Activated CD4-positive, alpha-beta T cell treated with anti-CD3 and anti-CD28 coated beads, Interleukin-2, amount 10 ng/mL, durations not matched to agents 7 days and 5 days (primary cell): ENCODE results near the gene GLTP. TPM values are rescaled to one million over a fixed set of nuclear protein-coding genes. Genes with fewer than 3 reads are reported as not detected.

Experiments used
- CTCF ChIA-PET: fragments of 350-600 bp; sonication (Branson Sonifier 250); formaldehyde crosslinking; loops from one replicate; lab custom pipeline; 2021; ENCODE audit warnings: antibody characterized with exemption; lab: Charles Lee
- POLR2A ChIA-PET: fragments of 350-600 bp; sonication (Branson Sonifier 250); formaldehyde crosslinking; loops from one replicate; lab custom pipeline; 2021; ENCODE audit warnings: antibody characterized with exemption; lab: Charles Lee
- DNase-seq: peaks from one replicate; pipeline ENCODE4 v3.0.0-alpha.2; 2020
- H3K27ac Mint-ChIP-seq: one replicate; pipeline ENCODE4 v1.8.0; 2021; ENCODE audit warnings: mild to moderate bottlenecking, moderate library complexity, mixed read lengths
- H3K27me3 Mint-ChIP-seq: one replicate; pipeline ENCODE4 v1.8.0; 2021; ENCODE audit warnings: mixed read lengths
- H3K36me3 Mint-ChIP-seq: one replicate; pipeline ENCODE4 v1.8.0; 2021; ENCODE audit warnings: low read depth, mixed read lengths
- H3K4me1 Mint-ChIP-seq: one replicate; pipeline ENCODE4 v1.8.0; 2021; ENCODE audit warnings: mixed read lengths
- H3K4me3 Mint-ChIP-seq: one replicate; pipeline ENCODE4 v1.8.0; 2021; ENCODE audit warnings: mild to moderate bottlenecking, moderate library complexity, mixed read lengths
- H3K9me3 Mint-ChIP-seq: one replicate; pipeline ENCODE4 v1.8.0; 2021; ENCODE audit warnings: mixed read lengths
- total RNA-seq, 2 experiments: library from RNA; stranded (reverse); gene quantifications; one replicate each; pipeline ENCODE4 v1.2.3, GENCODE V29; 2021

GLTP gene
- total RNA-seq, 2 experiments from 2014 or later, result 17.6 to 20.7 TPM

GRCh38 chr12:109845824-109846205, 34.5 kb downstream of the GLTP start:
- Mint-ChIP-seq H3K36me3 (no peaks in the 10 kb centered on the region), H3K4me1 (peaks cover 10% of the 10 kb centered on the region), H3K27me3 (no peaks in the 10 kb centered on the region), H3K4me3 (peak overlapping the region; percentile 45), H3K27ac (peak overlapping the region; percentile 2), H3K9me3 (no peaks in the 10 kb centered on the region)
- ChIA-PET POLR2A (no interaction called here), CTCF (interaction anchor here (0.6 to 2.6 kb wide), 26 partner anchors 9 to 1037 kb away, joined by 3 to 22 read pairs (median 5); partner anchors contain the start of gene TRPV4)
- DNase-seq, result no peak

- no peaks in the 10 kb centered on the region for H3K9me3 Mint-ChIP-seq
- H3K27ac Mint-ChIP-seq, result peak overlapping the region; percentile 2
- H3K4me1 Mint-ChIP-seq, result peaks cover 10% of the 10 kb centered on the region
- H3K4me3 Mint-ChIP-seq, result peak overlapping the region; percentile 45
- H3K36me3 Mint-ChIP-seq, result no peaks in the 10 kb centered on the region
- no peaks in the 10 kb centered on the region for H3K27me3 Mint-ChIP-seq
- POLR2A ChIA-PET, result interaction anchor here (0.6 kb wide), 1 partner anchor 248 kb away, joined by 5 read pairs; no protein-coding TSS in a partner anchor
- DNase-seq, result peak; percentile 88
- CTCF ChIA-PET, result interaction anchor here (0.6 to 2.6 kb wide), 31 partner anchors 8 to 1037 kb away, joined by 3 to 22 read pairs (median 5); partner anchors contain the start of gene TRPV4
Measured at GRCh38 chr12:109844983-109845823, 35.1 kb downstream of the GLTP start.

- peaks cover 10% of the 10 kb centered on the region for H3K4me1 Mint-ChIP-seq
- H3K27me3 Mint-ChIP-seq, result no peaks in the 10 kb centered on the region
- H3K27ac Mint-ChIP-seq, result no peak overlapping the region
- CTCF ChIA-PET, result interaction anchor here (2.1 to 2.4 kb wide), 2 partner anchors 11 to 14 kb away, joined by 18 to 22 read pairs; no protein-coding TSS in a partner anchor
- H3K9me3 Mint-ChIP-seq, result no peaks in the 10 kb centered on the region
- POLR2A ChIA-PET, result no interaction called here
- H3K4me3 Mint-ChIP-seq, result no peak overlapping the region
- DNase-seq, result no peak
- H3K36me3 Mint-ChIP-seq, result no peaks in the 10 kb centered on the region
Measured at GRCh38 chr12:109844091-109844490, 36.2 kb downstream of the GLTP start.

GRCh38 chr12:109842021-109842420, 38.3 kb downstream of the GLTP start:
- ChIA-PET POLR2A (no interaction called here), CTCF (interaction anchor here (0.7 to 2.0 kb wide), 5 partner anchors 11 to 414 kb away, joined by 3 to 12 read pairs (median 4); no protein-coding TSS in a partner anchor)
- H3K4me3 Mint-ChIP-seq, result no peak overlapping the region
- no peaks in the 10 kb centered on the region for H3K36me3 Mint-ChIP-seq
- no peaks in the 10 kb centered on the region for H3K27me3 Mint-ChIP-seq
- H3K27ac Mint-ChIP-seq, result no peak overlapping the region
- DNase-seq, result no peak
- H3K4me1 Mint-ChIP-seq, result peaks cover 10% of the 10 kb centered on the region
- H3K9me3 Mint-ChIP-seq, result no peaks in the 10 kb centered on the region

- no peak for DNase-seq
Measured at GRCh38 chr12:109841356-109841755, 39.0 kb downstream of the GLTP start.

GRCh38 chr12:109840305-109841074, 39.9 kb downstream of the GLTP start:
- H3K27me3 Mint-ChIP-seq, result no peaks in the 10 kb centered on the region
- ChIA-PET POLR2A (no interaction called here), CTCF (interaction anchor here (0.5 to 0.8 kb wide), 2 partner anchors 119 to 211 kb away, joined by 3 read pairs; no protein-coding TSS in a partner anchor)

More at GRCh38 chr12:109841356-109841755, 39.0 kb downstream of the GLTP start:
- Mint-ChIP-seq H3K4me3 (no peak overlapping the region), H3K27ac (no peak overlapping the region), H3K27me3 (no peaks in the 10 kb centered on the region), H3K9me3 (no peaks in the 10 kb centered on the region), H3K4me1 (peaks cover 10% of the 10 kb centered on the region), H3K36me3 (no peaks in the 10 kb centered on the region)
- CTCF ChIA-PET, result no interaction called here
- POLR2A ChIA-PET, result no interaction called here

GRCh38 chr12:109839444-109839843, 40.9 kb downstream of the GLTP start:
- Mint-ChIP-seq H3K27me3 (peaks cover 5% of the 10 kb centered on the region), H3K36me3 (no peaks in the 10 kb centered on the region), H3K4me1 (no peaks in the 10 kb centered on the region), H3K9me3 (no peaks in the 10 kb centered on the region), H3K4me3 (no peak overlapping the region), H3K27ac (no peak overlapping the region)
- POLR2A ChIA-PET, result no interaction called here
- DNase-seq, result no peak
- CTCF ChIA-PET, result interaction anchor here (0.7 kb wide), 1 partner anchor 14 kb away, joined by 4 read pairs; no protein-coding TSS in a partner anchor

More at GRCh38 chr12:109840305-109841074, 39.9 kb downstream of the GLTP start:
- H3K27ac Mint-ChIP-seq, result no peak overlapping the region
- no peaks in the 10 kb centered on the region for H3K9me3 Mint-ChIP-seq
- no peaks in the 10 kb centered on the region for H3K36me3 Mint-ChIP-seq
- H3K4me1 Mint-ChIP-seq, result peaks cover 6% of the 10 kb centered on the region
- DNase-seq, result no peak
- H3K4me3 Mint-ChIP-seq, result no peak overlapping the region

- peaks cover 4% of the 10 kb centered on the region for H3K4me1 Mint-ChIP-seq
- no peak for DNase-seq
- no peak overlapping the region for H3K4me3 Mint-ChIP-seq
- H3K9me3 Mint-ChIP-seq, result no peaks in the 10 kb centered on the region
- POLR2A ChIA-PET, result no interaction called here
- no peak overlapping the region for H3K27ac Mint-ChIP-seq
- CTCF ChIA-PET, result interaction anchor here (0.6 to 0.9 kb wide), 3 partner anchors 8 to 1462 kb away, joined by 3 to 5 read pairs (median 3); no protein-coding TSS in a partner anchor
- no peaks in the 10 kb centered on the region for H3K36me3 Mint-ChIP-seq
- peaks cover 16% of the 10 kb centered on the region for H3K27me3 Mint-ChIP-seq
Measured at GRCh38 chr12:109836916-109837315, 43.4 kb downstream of the GLTP start.

- Mint-ChIP-seq H3K4me1 (peaks cover 4% of the 10 kb centered on the region), H3K27ac (no peak overlapping the region), H3K36me3 (no peaks in the 10 kb centered on the region), H3K27me3 (peaks cover 26% of the 10 kb centered on the region), H3K4me3 (no peak overlapping the region), H3K9me3 (no peaks in the 10 kb centered on the region)
- DNase-seq, result no peak
- ChIA-PET CTCF (interaction anchor here (0.5 to 2.1 kb wide), 2 partner anchors 9 to 33 kb away, joined by 3 to 9 read pairs; no protein-coding TSS in a partner anchor), POLR2A (no interaction called here)
Measured at GRCh38 chr12:109835827-109836226, 44.5 kb downstream of the GLTP start.

GRCh38 chr12:109833307-109834189, 46.8 kb downstream of the GLTP start, which contains the start of gene TRPV4:
Gene TRPV4 (minus strand): TSS chr12:109833398. CDS start chr12:109814796, 18,602 bp downstream.
- DNase-seq, result no peak
- CTCF ChIA-PET, result interaction anchor here (1.3 kb wide), 1 partner anchor 12 kb away, joined by 7 read pairs; no protein-coding TSS in a partner anchor
- no peaks in the 10 kb centered on the region for H3K9me3 Mint-ChIP-seq
- H3K36me3 Mint-ChIP-seq, result no peaks in the 10 kb centered on the region
- POLR2A ChIA-PET, result no interaction called here
- H3K4me3 Mint-ChIP-seq, result no peak within 1 kb of the TSS
- no peak within 1 kb of the TSS for H3K27ac Mint-ChIP-seq
- peaks cover 28% of the 10 kb centered on the region for H3K27me3 Mint-ChIP-seq
- peaks cover 4% of the 10 kb centered on the region for H3K4me1 Mint-ChIP-seq

GRCh38 chr12:109832541-109833306, 47.6 kb downstream of the GLTP start:
- peaks cover 28% of the 10 kb centered on the region for H3K27me3 Mint-ChIP-seq
- peaks cover 4% of the 10 kb centered on the region for H3K4me1 Mint-ChIP-seq
- H3K9me3 Mint-ChIP-seq, result no peaks in the 10 kb centered on the region
- CTCF ChIA-PET, result interaction anchor here (1.3 to 4.5 kb wide), 2 partner anchors 12 to 13 kb away, joined by 7 to 18 read pairs; no protein-coding TSS in a partner anchor
- no peak for DNase-seq
- H3K27ac Mint-ChIP-seq, result no peak overlapping the region
- H3K4me3 Mint-ChIP-seq, result no peak overlapping the region
- POLR2A ChIA-PET, result no interaction called here
- no peaks in the 10 kb centered on the region for H3K36me3 Mint-ChIP-seq
